Measurements from ENCODE around the gene GSTM3.
"Not testable (repeated sequence)": the region's sequence is repeated elsewhere in the genome, so short reads cannot be mapped to it uniquely, and the experiment has no call there.

Gene GSTM3

GRCh38 chr1:109773900-109774485 lies 33.2 kb upstream of the GSTM3 start:
- DNase-seq, result no peak

GRCh38 chr1:109773203-109773899 lies 32.5 kb upstream of the GSTM3 start:
- DNase-seq, result peak; percentile 70

- DNase-seq, result no peak
These were observed 31.9 kb upstream of the GSTM3 start for GRCh38 chr1:109772658-109773202.

- DNase-seq, result no peak
These were observed 31.1 kb upstream of the GSTM3 start for GRCh38 chr1:109771712-109772657.

GRCh38 chr1:109770331-109771095 lies 29.7 kb upstream of the GSTM3 start:
- DNase-seq, result no peak

GRCh38 chr1:109769330-109770078 lies 28.7 kb upstream of the GSTM3 start:
- no peak for DNase-seq

- DNase-seq, result no peak
These were observed 28.0 kb upstream of the GSTM3 start for GRCh38 chr1:109768820-109769219.

- no peak for DNase-seq
These were observed 27.5 kb upstream of the GSTM3 start for GRCh38 chr1:109768335-109768650.

- no peak for DNase-seq
These were observed 26.9 kb upstream of the GSTM3 start for GRCh38 chr1:109767637-109768334.

- not testable (repeated sequence) for DNase-seq
These were observed 26.3 kb upstream of the GSTM3 start for GRCh38 chr1:109766991-109767636.

- DNase-seq, result no peak
These were observed 25.2 kb upstream of the GSTM3 start for GRCh38 chr1:109765896-109766615.

- DNase-seq, result no peak
These were observed 24.6 kb upstream of the GSTM3 start for GRCh38 chr1:109765483-109765815.

GRCh38 chr1:109764561-109765482 lies 24.0 kb upstream of the GSTM3 start:
- DNase-seq, result no peak

GRCh38 chr1:109763646-109764415 lies 23.0 kb upstream of the GSTM3 start, which contains the start of gene EPS8L3:
Gene EPS8L3 (minus strand): TSS chr1:109763923. CDS start chr1:109761749, 2,174 bp downstream.
- no peak for DNase-seq

- DNase-seq, result no peak
These were observed 22.2 kb upstream of the GSTM3 start for GRCh38 chr1:109762821-109763645.

GRCh38 chr1:109762039-109762585 lies 21.3 kb upstream of the GSTM3 start:
- no peak for DNase-seq

Measured in central memory CD4-positive, alpha-beta T cell (primary cell).